Femur (tissue), 1 donor: ENCODE measurements around the gene STK39.
A peak's percentile ranks its signal among the peaks of the same experiment; 100 is the strongest.
"Not testable (repeated sequence)": the region's sequence is repeated elsewhere in the genome, so short reads cannot be mapped to it uniquely, and the experiment has no call there.

ENCODE experiments used
- DNase-seq: peaks from one replicate; pipeline ENCODE4 v3.0.0-alpha.2; 2017

Gene STK39

GRCh38 chr2:168247341-168248261 lies at the start of gene STK39:
STK39 (minus strand) TSS chr2:168247595; CDS start chr2:168247435, 160 bp downstream.
- DNase-seq, result peak; percentile 90

DNA sequence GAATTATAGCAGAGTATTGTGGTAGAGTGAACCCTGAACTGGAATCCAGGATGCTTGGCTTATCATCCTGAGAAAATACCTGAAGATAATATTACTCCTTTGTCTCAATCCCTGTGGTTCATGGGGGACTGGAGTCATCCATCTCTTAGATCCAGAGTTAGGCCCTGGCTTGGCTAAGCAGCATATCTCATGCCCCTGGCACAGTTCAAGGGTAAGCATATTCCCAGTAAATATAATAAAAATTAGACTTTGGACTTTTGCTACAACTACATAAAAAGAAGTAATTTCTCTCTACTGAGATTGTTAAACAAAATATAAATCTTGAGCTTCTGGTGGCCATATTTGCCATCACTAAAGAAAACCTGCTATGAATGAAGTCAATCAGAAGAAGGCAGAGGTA lies 47.7 kb upstream of the STK39 start:
- DNase-seq, result no peak

GRCh38 chr2:168294409-168294808 lies 47.0 kb upstream of the STK39 start:
- no peak for DNase-seq

GRCh38 chr2:168293766-168294165 lies 46.4 kb upstream of the STK39 start:
- DNase-seq, result no peak

DNA sequence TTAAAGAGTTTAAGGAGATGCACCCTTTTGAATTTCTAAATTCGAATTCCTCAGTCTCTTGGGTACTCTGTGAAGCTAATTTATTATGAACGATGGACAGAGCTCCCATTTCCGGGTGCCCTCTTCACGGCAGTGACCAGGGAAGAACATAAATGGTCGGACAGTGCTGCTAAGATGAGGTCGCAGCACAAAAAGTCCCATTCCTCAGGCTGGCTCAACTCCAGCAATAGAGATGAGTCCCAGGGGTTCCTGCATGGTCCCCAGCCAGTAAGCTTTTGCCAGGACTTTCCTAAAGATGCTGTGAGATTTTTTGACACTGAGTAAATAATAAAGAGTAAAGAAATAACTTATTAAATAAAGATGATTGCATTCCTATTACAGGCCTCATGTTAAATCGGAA lies 43.0 kb upstream of the STK39 start:
- no peak for DNase-seq

GRCh38 chr2:168289880-168290279 lies 42.5 kb upstream of the STK39 start:
- no peak for DNase-seq

GRCh38 chr2:168286535-168286934 lies 39.1 kb upstream of the STK39 start:
- no peak for DNase-seq

- DNase-seq, result no peak
These were observed 31.1 kb upstream of the STK39 start for GRCh38 chr2:168278424-168278888.

DNA sequence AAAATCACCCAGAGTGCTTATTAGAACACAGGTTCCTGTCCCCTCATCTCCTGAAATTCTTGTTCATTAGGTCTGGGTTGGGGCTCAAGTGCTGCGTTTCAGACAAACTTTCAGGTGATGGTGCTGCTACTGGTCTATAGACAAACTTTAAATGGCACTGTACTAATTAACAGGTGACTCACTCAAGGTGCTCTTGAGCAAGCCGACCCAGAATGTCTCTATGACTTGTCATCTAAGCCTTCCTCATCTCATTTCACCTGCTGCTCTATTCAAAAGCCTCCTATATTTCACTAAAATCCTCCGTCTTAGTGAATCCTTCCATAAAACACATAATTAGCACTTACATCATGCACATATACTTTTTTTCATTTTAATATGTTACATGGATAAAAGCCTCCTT lies 29.9 kb upstream of the STK39 start:
- no peak for DNase-seq

- DNase-seq, result no peak
These were observed 24.8 kb upstream of the STK39 start for GRCh38 chr2:168272225-168272624.

- DNase-seq, result not testable (repeated sequence)
These were observed 15.5 kb upstream of the STK39 start for GRCh38 chr2:168262926-168263325.

GRCh38 chr2:168256448-168256847 lies 9.1 kb upstream of the STK39 start:
- no peak for DNase-seq

- no peak for DNase-seq
These were observed 8.5 kb upstream of the STK39 start for GRCh38 chr2:168255866-168256265.

GRCh38 chr2:168255103-168255502 lies 7.7 kb upstream of the STK39 start:
- DNase-seq, result no peak

- no peak for DNase-seq
These were observed 7.0 kb upstream of the STK39 start for GRCh38 chr2:168254158-168254935.

DNA sequence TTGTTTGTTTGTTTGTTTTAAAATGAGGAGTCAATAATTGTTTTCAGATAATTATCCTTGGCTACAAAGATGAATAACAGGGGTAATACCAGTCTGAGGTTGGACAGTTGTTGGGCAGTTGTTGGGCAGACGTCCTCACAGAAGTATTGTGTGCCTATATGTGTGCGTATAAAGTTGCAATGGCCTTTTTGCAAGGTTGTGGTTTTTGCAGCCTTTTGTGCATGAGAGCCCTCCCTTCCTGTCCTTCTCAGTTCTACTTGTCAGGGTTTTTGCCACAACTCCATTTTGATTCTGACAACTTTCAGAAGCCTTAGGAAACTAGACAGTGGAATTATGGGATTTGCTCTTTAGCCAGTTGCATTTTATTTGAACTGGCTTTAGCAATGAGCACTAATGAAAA lies 6.0 kb upstream of the STK39 start:
- no peak for DNase-seq

GRCh38 chr2:168252976-168253375 lies 5.6 kb upstream of the STK39 start:
- DNase-seq, result no peak

DNA sequence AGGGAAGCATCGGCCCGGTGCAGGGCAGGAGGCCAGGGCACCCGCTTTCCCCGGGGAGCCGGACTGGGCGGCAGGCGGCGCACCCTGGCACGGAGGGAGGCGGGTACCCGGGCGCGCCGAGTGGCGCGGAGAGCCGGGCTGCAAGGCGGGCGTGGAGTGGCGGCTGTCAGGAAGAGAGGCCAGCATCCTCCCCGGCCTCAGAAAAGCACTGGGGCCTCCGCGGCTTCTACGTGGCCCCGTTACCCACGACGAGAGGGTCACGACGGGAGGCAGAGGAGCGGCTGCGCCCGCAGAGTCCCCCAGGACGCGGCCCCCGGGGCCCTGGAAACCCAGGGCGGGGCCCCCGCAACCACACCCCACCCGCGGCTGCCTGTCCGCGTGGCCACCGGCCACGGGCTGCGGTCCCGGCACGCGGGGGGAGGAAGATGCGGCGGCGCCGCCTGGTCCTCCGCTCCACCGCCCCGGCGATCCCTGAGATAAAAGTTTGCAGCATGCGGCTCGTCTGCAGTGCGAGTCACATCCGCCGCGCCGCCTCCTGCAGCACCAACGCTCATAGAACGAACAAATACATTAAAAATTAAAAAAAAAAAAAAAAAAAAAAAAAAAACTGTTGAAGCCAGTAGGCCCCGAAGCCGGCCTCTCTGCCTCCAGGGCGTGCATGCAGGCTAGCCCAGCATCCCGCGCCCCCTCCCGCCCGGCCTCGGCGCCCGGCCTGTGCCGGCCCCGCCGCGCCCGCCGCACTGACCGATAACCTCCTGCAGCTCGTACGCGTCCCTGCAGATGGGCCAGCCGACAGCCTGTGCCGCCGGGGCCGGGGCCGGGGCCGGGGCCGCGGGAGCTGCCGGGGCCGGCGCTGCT lies 683 bp downstream of the STK39 start:
- peak; percentile 78 for DNase-seq

GRCh38 chr2:168246072-168246482 lies 1.3 kb downstream of the STK39 start:
- DNase-seq, result no peak

DNA sequence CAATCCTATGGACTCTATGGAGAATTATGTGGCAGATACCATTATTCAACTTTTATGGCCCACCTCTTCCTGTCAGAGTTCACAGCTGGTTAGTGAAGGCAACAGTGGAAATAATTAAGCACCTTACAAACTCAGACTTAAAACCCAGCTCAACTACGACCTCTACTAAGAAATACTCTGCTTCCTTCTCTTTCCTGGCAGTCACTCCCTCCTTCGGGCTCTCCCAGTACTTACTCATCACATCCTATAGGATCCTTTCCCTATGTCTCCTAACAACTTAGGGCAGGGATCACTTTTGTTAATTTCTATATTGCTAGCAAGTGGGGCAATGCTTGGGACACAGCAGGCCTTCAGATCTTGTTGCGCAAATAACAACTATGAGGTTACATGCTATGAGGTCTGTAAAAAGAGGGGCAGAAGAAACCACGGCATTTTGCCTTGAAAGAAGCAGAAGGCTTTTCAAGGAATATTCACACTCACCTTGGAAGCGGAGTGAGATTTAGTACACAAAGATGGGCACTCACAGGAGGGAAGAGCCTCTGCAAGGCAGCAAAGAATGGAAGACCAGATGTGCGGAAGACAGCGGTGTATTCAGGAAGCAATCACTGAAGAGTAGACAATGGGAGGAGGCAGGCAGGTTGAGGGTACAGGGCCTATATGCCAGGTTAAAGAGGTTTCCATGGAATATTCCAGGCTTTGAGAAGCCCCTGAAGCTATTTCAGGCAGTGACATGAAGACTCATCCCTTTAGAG lies 2.1 kb downstream of the STK39 start:
- no peak for DNase-seq

DNA sequence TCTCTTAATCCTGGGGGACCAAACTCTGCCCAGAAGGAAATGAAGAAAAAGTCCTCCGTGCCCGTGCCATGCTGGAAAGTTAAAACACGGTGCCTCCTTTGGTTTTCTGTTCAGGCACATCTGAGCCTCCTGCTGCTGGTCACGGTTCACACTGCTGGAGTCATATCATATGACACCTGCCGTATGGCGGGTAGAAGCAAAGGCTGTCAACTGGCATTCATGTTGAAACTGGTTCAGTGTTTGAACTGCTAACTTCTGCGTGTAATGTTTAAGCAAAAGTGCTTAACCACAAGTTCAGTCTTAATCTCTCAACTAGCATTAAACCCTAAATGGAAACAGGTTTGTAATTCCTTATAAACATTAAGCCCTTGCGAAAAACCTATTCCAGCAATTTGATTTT lies 3.1 kb downstream of the STK39 start:
- no peak for DNase-seq

GRCh38 chr2:168243061-168243460 lies 4.3 kb downstream of the STK39 start:
- no peak for DNase-seq
